B cell (primary cell): ENCODE results near the gene BTN2A1. TPM values are rescaled to one million over a fixed set of nuclear protein-coding genes. Genes with fewer than 3 reads are reported as not detected.

Experiments used
- ATAC-seq: fragments of 200-7000 bp; cut with Tn5 transposase; one replicate; pipeline ENCODE4 v1.10.0; 2021; ENCODE audit warnings: low read depth, mild to moderate bottlenecking, moderate number of reproducible peaks, moderate library complexity
- CTCF ChIA-PET: fragments of 350-600 bp; sonication (Branson Sonifier 250); formaldehyde crosslinking; loops from one replicate; lab custom pipeline; 2021; ENCODE audit warnings: antibody characterized with exemption, inconsistent platforms; lab: Charles Lee
- POLR2A ChIA-PET: fragments of 350-600 bp; sonication (Branson Sonifier 250); formaldehyde crosslinking; loops from one replicate; lab custom pipeline; 2021; ENCODE audit warnings: antibody characterized with exemption; lab: Charles Lee
- DNase-seq: peaks from one replicate; pipeline ENCODE4 v3.0.0; 2013
- H2AFZ ChIP-seq: 2 replicates; pipeline ENCODE4 v1.6.1; 2012; ENCODE audit warnings: mild to moderate bottlenecking, low read depth, low read length; ENCODE audit not compliant: insufficient read depth, poor library complexity, severe bottlenecking
- H3K27ac ChIP-seq, 2 donors: 1 replicate in 1 of 2; 2 replicates in 1 of 2; pipeline ENCODE4 v1.5.1; 2012 to 2013; ENCODE audit warnings: low read length in 2 of 2, mild to moderate bottlenecking in 2 of 2, moderate library complexity in 1 of 2
- H3K27me3 ChIP-seq, 4 experiments: fragments of 200-600 bp in 1 of 4; sonication (generic) in 1 of 4; replicated peaks in 1 of 4; 1 replicate in 2 of 4; 2 replicates in 2 of 4; pipeline versions ENCODE4 v1.6.1 to v1.7.0; 2013 to 2016; ENCODE audit warnings: low read length in 3 of 4, mild to moderate bottlenecking in 2 of 4, mixed read lengths in 1 of 4, moderate library complexity in 1 of 4; ENCODE audit not compliant: insufficient read depth in 4 of 4, control insufficient read depth in 3 of 4; ENCODE audit errors: control extremely low read depth in 1 of 4
- H3K36me3 ChIP-seq, 2 experiments: replicated peaks in 1 of 2; 1 replicate in 1 of 2; 2 replicates in 1 of 2; pipeline versions ENCODE4 v1.6.1 to v1.7.1; 2013; ENCODE audit warnings: low read length in 1 of 2; ENCODE audit not compliant: insufficient read depth in 2 of 2, control insufficient read depth in 1 of 2; ENCODE audit errors: control extremely low read depth in 1 of 2, extremely low read depth in 1 of 2
- H3K4me1 ChIP-seq, 2 donors: fragments of 200-600 bp in 1 of 2; sonication (generic) in 1 of 2; 1 replicate in 1 of 2; 2 replicates in 1 of 2; pipeline versions ENCODE4 v1.5.1 to v1.6.1; 2013 to 2017; ENCODE audit warnings: low read length in 2 of 2; ENCODE audit not compliant: control insufficient read depth in 2 of 2, insufficient read depth in 2 of 2
- H3K4me2 ChIP-seq: replicated peaks from 2 replicates; pipeline ENCODE3; 2012; ENCODE audit warnings: mild to moderate bottlenecking, low read depth, low read length; ENCODE audit not compliant: poor library complexity, severe bottlenecking
- H3K4me3 ChIP-seq, 5 experiments: fragments of 200-600 bp in 1 of 5; sonication (generic) in 1 of 5; 1 replicate in 3 of 5; 2 replicates in 2 of 5; pipeline versions ENCODE4 v1.5.1 to v1.7.0; 2011 to 2016; ENCODE audit warnings: low read length in 4 of 5, mild to moderate bottlenecking in 4 of 5, low read depth in 2 of 5, control low read depth in 1 of 5, moderate library complexity in 1 of 5; ENCODE audit not compliant: insufficient read depth in 1 of 5; ENCODE audit errors: control extremely low read depth in 1 of 5, extremely low read depth in 1 of 5
- H3K79me2 ChIP-seq: fragments of 200-600 bp; sonication (generic); one replicate; pipeline ENCODE4 v1.6.0; 2016; ENCODE audit warnings: low read length; ENCODE audit not compliant: control insufficient read depth, insufficient read depth
- H3K9ac ChIP-seq: fragments of 200-600 bp; sonication (generic); 2 replicates; pipeline ENCODE4 v1.6.1; 2017; ENCODE audit warnings: mild to moderate bottlenecking, low read length, moderate library complexity
- H3K9me3 ChIP-seq, 3 donors: one replicate each; pipeline versions ENCODE4 v1.6.1 to v1.7.1; 2013; ENCODE audit warnings: low read length in 2 of 3; ENCODE audit not compliant: control insufficient read depth in 2 of 3, insufficient read depth in 1 of 3; ENCODE audit errors: control extremely low read depth in 1 of 3
- H4K20me1 ChIP-seq: 2 replicates; pipeline ENCODE4 v1.6.0; 2012; ENCODE audit warnings: mild to moderate bottlenecking, low read length; ENCODE audit not compliant: insufficient read depth, control insufficient read depth, poor library complexity, severe bottlenecking
- H3K27ac Mint-ChIP-seq: one replicate; pipeline ENCODE4 v1.8.0; 2021; ENCODE audit warnings: mixed read lengths
- H3K27me3 Mint-ChIP-seq: one replicate; pipeline ENCODE4 v1.8.0; 2021; ENCODE audit warnings: mixed read lengths
- H3K4me1 Mint-ChIP-seq: one replicate; pipeline ENCODE4 v1.8.0; 2021; ENCODE audit warnings: mixed read lengths
- H3K4me3 Mint-ChIP-seq: one replicate; pipeline ENCODE4 v1.8.0; 2021; ENCODE audit warnings: mixed read lengths
- H3K9me3 Mint-ChIP-seq: one replicate; pipeline ENCODE4 v1.8.0; 2022; ENCODE audit warnings: mixed read lengths; ENCODE audit not compliant: insufficient read depth
- EZH2 ChIP-seq: IDR thresholded peaks from 2 replicates; pipeline ENCODE4 v1.6.1; 2012; ENCODE audit warnings: borderline replicate concordance, low read depth, mild to moderate bottlenecking, moderate library complexity, low read length; ENCODE audit not compliant: insufficient read depth, poor library complexity, severe bottlenecking
- WGBS: methylation state at CpG from one replicate; pipeline ENCODE4 v1.1.5; 2013; ENCODE audit warnings: missing lambda C conversion rate; ENCODE audit not compliant: insufficient coverage; 5-methylcytosine and 5-hydroxymethylcytosine counted together
- intact Hi-C: fragments of 100-400 bp; cut with micrococcal nuclease; formaldehyde crosslinking; loops from one replicate; pipeline ENCODE4 v1.10.0; 2022
- polyA plus RNA-seq: library from polyadenylated mRNA; depleted of rRNA; stranded (reverse); fragments of >200 nt; gene quantifications from 2 replicates; pipeline ENCODE4 v1.2.3, GENCODE V29; 2012
- total RNA-seq, 2 donors: library from RNA; stranded (reverse); fragments of 120-200 nt in 1 of 2; gene quantifications; 1 replicate in 1 of 2; 2 replicates in 1 of 2; pipeline versions ENCODE4 v1.2.3 to v1.2.4, GENCODE V29; 2013 to 2022
- TF ChIP-seq, protein P1 (sequence below): fragments of 200-600 bp; IDR thresholded peaks from one replicate; pipeline ENCODE4 v1.8.0; 2022; ENCODE audit warnings: antibody characterized with exemption, mild to moderate bottlenecking

Gene BTN2A1
- total and polyA plus RNA-seq, 2 donors (not counting 1 experiment from before 2014, with no cell fraction given), result 55.1 to 69.6 TPM

DNA sequence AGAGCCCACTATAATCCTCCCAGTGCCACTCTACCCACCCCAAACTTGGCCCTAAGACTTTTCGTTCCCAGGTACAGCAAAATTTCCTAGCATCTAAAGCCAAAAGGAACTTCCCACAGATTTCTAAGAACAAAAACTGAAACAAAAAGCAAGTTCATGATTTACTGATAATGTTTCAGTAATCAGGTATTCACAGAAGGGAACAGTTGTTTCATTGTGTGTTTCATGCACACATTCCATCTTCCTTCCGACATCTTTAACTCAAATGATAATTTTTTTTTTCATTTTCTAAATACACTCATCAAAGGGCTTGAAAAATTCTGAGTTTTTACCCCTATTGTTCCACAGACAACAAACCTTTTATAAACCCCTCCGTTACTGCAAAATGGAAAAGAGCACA, 36.4 kb downstream of the BTN2A1 start:
- DNase-seq, result no peak
- POLR2A ChIA-PET, result no interaction called here
- CTCF ChIA-PET, result interaction anchor here (1.3 to 1.9 kb wide), 2 partner anchors 14 to 153 kb away, joined by 3 to 6 read pairs; no protein-coding TSS in a partner anchor
- Histone ChIP-seq H3K4me3 (no peak overlapping the region), H4K20me1 (no peaks in the 10 kb centered on the region), H3K36me3 (no peaks in the 10 kb centered on the region), H3K4me1 (peaks cover 9% of the 10 kb centered on the region in 2 donors), H3K9me3 (no peaks in the 10 kb centered on the region), H3K27ac (no peak overlapping the region), H3K27me3 (no peaks in the 10 kb centered on the region), H3K4me2 (no peak overlapping the region), H2AFZ (no peak overlapping the region), H3K9ac (no peak overlapping the region), H3K79me2 (no peaks in the 10 kb centered on the region)
- no peak for TF ChIP-seq EZH2
- TF ChIP-seq, protein P1, sequence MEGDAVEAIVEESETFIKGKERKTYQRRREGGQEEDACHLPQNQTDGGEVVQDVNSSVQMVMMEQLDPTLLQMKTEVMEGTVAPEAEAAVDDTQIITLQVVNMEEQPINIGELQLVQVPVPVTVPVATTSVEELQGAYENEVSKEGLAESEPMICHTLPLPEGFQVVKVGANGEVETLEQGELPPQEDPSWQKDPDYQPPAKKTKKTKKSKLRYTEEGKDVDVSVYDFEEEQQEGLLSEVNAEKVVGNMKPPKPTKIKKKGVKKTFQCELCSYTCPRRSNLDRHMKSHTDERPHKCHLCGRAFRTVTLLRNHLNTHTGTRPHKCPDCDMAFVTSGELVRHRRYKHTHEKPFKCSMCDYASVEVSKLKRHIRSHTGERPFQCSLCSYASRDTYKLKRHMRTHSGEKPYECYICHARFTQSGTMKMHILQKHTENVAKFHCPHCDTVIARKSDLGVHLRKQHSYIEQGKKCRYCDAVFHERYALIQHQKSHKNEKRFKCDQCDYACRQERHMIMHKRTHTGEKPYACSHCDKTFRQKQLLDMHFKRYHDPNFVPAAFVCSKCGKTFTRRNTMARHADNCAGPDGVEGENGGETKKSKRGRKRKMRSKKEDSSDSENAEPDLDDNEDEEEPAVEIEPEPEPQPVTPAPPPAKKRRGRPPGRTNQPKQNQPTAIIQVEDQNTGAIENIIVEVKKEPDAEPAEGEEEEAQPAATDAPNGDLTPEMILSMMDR, result no peak
- H3K4me3 Mint-ChIP-seq, result no peak overlapping the region
- H3K9me3 Mint-ChIP-seq, result peaks cover under 1% of the 10 kb centered on the region
- peaks cover 6% of the 10 kb centered on the region for H3K4me1 Mint-ChIP-seq
- ATAC-seq, result no peak
- H3K27ac Mint-ChIP-seq, result no peak overlapping the region
- 100% methylated on average over 2 of the region's 3 CpGs for WGBS
- H3K27me3 Mint-ChIP-seq, result no peaks in the 10 kb centered on the region
- intact Hi-C loops, result no loop called here

DNA sequence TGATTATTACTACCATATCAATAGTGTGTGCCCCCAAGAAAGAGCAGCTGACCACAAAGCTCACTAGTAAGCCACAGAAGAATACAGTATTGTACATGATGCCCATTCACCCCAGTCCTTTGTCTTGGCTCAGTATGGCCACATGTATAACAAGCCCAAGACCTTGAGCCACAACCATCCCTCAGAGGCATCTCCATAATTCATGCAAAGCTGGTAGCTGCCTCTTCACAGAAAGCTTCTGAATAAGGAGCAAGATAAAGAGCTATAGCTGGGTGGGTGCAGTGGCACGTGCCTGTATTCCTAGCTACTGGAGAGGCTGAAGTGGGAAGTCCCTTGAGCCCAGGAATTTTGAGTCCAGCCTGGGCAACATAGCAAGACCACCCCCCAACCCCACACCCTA, 37.5 kb downstream of the BTN2A1 start:
- ChIA-PET POLR2A (no interaction called here), CTCF (interaction anchor here (1.3 kb wide), 1 partner anchor 154 kb away, joined by 3 read pairs; no protein-coding TSS in a partner anchor)
- H4K20me1 ChIP-seq, result no peaks in the 10 kb centered on the region
- no peak overlapping the region for H3K4me2 ChIP-seq
- Mint-ChIP-seq H3K9me3 (no peaks in the 10 kb centered on the region), H3K4me3 (no peak overlapping the region), H3K4me1 (peaks cover 10% of the 10 kb centered on the region), H3K27ac (no peak overlapping the region), H3K27me3 (no peaks in the 10 kb centered on the region)
- no peaks in the 10 kb centered on the region for H3K9me3 ChIP-seq
- no peak overlapping the region for H3K4me3 ChIP-seq
- no peaks in the 10 kb centered on the region for H3K27me3 ChIP-seq
- H2AFZ ChIP-seq, result no peak overlapping the region
- H3K27ac ChIP-seq, result no peak overlapping the region
- DNase-seq, result no peak
- H3K36me3 ChIP-seq, result no peaks in the 10 kb centered on the region
- H3K4me1 ChIP-seq, result peaks cover 9% of the 10 kb centered on the region in 2 donors
- intact Hi-C loops, result loop anchor here (5.0 kb wide), 1 partner anchor 153 kb away; no protein-coding TSS in a partner anchor
- no peak for TF ChIP-seq EZH2
- TF ChIP-seq, protein P1, result no peak
- WGBS, result no CpG with 5 or more reads among the region's 1 CpG
- ATAC-seq, result no peak
- H3K79me2 ChIP-seq, result no peaks in the 10 kb centered on the region
- no peak overlapping the region for H3K9ac ChIP-seq
